Measurements from ENCODE around the gene GNAI2.
A peak's percentile ranks its signal among the peaks of the same experiment; 100 is the strongest.
"Not testable (repeated sequence)": the region's sequence is repeated elsewhere in the genome, so short reads cannot be mapped to it uniquely, and the experiment has no call there.

GNAI2 gene

GRCh38 chr3:50248387-50248786 lies 12.4 kb downstream of the GNAI2 start:
- DNase-seq = no peak

- DNase-seq = no peak
These were observed 13.5 kb downstream of the GNAI2 start for GRCh38 chr3:50249457-50249856.

DNA sequence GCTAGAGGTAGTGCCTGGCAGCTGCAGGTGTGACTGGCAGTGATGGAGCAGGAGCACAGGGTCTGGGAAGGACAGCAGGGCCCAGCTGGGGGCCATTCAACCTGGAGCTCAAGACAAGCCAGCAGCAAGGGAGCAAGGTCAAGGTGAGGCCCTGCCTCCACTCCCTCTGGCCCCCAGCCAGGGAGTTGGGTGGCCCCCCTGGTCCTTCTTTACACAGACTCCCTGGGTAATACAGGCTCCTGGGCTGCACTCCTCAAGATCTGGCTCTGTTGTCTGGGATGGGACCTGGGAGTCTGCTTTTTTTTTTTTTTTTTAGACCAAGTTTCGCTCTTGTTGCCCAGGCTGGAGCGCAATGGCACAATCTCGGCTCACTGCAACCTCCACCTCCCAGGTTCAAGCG lies 14.5 kb downstream of the GNAI2 start:
- DNase-seq = no peak

GRCh38 chr3:50251220-50251619 lies 15.2 kb downstream of the GNAI2 start:
- no peak for DNase-seq

- DNase-seq = no peak
These were observed 18.7 kb downstream of the GNAI2 start for GRCh38 chr3:50254577-50255250.

- peak; percentile 93 for DNase-seq
These were observed 19.2 kb downstream of the GNAI2 start for GRCh38 chr3:50255251-50255615.

DNA sequence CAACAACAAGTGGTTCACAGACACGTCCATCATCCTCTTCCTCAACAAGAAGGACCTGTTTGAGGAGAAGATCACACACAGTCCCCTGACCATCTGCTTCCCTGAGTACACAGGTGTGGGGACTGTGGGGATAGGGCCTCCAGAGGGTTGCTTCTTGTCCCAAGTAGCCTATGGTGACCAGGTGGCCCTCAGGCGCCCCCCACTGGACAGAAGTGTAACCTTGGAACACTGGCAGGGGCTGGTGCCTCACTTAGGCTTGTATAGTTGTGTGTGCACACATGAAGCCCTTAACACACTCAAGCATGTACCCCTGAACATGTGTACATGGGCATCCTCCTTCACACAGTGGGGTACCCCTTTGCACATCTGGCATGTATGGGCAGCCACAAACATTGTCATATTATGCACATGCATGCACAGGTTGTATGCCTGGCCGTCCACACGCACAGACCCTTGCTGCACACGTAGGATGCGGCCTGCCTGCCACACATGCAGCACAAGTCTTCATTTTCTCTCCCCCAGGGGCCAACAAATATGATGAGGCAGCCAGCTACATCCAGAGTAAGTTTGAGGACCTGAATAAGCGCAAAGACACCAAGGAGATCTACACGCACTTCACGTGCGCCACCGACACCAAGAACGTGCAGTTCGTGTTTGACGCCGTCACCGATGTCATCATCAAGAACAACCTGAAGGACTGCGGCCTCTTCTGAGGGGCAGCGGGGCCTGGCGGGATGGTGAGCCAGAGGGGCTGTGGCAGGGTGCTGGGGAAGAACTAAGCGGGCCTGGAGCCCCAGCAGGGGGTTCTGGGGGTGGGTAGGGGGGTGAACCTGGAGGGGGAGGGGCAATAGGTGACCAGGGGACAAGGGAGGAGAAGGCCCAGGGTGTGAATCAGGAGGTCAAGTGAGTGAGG lies 21.2 kb downstream of the GNAI2 start:
- no peak for DNase-seq

DNA sequence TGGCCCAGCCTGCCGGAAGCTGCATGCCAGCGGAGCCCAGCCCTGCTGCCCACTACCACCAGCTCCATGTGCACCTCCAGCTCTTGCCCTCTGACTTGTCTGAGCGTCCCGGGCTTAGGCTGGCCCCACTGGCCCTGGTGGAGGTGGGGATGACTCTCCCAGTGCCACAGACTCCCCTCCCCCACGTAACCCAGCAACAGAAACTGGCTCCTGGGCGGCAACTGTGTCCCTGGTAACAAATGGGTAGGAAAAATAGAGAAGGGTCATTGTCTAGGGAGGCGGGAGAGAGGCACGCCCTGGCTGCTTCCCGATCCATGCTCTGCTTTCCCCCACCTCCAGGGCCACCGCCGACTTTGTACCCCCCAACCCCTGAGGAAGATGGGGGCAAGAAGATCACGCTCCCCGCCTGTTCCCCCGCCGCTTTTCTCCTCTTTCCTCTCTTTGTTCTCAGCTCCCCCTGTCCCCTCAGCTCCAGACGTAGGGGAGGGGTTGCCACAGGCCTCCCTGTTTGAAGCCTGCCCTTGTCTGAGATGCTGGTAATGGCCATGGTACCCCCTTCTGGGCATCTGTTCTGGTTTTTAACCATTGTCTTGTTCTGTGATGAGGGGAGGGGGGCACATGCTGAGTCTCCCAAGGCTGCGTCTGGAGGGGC lies 22.2 kb downstream of the GNAI2 start:
- DNase-seq = no peak

- DNase-seq = no peak
These were observed 23.0 kb downstream of the GNAI2 start for GRCh38 chr3:50258979-50259378.

- DNase-seq = no peak
These were observed 23.5 kb downstream of the GNAI2 start for GRCh38 chr3:50259432-50260026.

DNA sequence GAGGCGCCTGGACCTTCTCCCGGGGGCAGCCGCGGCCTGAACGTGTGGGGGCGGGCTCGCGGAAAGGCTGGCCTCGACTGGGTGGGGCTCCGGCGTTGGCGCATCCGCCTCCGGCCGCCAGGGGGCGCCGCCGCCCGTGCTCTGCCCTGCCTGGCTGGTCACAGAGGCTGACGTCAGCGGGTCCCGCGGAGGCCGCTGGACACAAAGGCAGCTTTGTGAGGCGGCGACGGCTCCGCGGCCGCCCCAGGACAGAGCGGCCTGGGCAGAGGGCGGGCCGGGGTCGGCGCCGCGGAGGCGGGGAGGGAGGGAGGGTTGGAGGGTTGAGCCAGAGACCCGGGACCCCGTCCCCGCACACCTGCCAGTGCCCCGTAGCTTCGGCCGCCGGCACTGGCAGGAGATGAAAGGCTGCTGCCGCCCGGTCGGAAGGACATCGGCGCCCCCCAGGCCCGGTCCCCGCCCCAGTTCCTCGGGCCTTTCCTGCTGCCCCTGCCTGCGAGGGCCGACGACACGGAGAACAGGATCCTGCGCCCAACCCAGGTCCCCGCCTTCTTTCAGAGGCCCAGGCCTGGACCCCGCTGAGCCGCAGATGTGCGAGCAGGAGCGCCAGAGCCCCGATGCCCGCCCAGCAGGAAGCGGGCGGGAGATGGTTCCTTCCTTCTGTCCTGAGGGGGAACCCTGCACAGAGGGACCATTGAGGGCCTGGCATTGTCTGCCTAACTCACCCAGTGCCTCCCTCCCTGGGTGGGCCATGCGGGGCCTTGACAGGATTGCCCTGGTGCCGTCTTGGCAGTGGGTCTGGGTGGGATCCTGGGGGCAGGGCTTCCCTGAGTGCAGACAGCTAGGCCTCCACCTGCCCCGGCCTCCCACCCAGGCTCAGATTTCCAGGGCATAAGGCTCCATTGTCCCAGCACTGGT lies 24.3 kb downstream of the GNAI2 start:
- peak; percentile 65 for DNase-seq

DNA sequence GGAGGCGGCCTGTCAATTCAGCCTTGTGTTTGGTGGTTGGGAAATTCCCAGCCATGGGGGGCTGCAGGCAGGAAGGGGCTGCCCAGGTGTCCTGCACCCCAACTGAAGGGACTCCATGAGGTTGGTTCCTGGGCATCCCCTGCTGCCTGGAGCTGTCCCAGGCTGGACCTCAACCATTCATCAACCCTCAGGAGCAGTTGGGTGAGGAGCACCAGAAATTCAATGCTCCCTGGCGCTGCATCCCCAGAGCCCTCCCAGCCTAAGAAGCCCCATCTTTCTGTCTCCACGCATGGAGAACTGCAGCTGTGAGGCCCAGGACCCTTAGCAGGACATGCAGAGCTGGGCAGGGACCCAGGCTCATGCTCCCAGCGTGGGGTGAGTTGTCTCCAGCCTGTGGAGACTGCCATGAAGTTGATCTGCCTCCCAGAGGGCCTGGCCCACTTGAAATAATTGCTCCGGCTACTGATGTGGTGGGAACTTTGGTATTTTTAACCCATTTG lies 25.0 kb downstream of the GNAI2 start:
- no peak for DNase-seq

DNA sequence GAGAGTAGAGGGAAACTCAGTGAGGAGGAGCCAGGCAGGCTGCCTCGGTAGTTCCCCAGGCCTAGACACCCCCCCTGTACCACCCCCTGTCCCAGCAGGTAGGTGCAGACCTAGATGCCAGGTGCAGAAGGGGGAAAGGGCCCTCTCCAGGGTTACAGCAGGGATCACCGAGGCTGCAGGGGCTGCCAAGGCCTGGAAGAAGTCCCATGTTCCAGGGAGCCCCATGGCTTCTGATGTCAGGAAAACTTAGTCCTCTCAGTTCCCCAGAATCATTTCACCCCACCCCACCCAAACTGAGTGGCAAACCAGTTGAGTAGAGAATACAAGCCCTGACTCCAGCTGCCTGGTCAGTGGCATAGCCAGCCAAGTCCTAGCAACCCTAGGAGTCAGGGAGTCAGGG lies 25.5 kb downstream of the GNAI2 start:
- no peak for DNase-seq

GRCh38 chr3:50262200-50262599 lies 26.2 kb downstream of the GNAI2 start:
- DNase-seq = not testable (repeated sequence)

DNA sequence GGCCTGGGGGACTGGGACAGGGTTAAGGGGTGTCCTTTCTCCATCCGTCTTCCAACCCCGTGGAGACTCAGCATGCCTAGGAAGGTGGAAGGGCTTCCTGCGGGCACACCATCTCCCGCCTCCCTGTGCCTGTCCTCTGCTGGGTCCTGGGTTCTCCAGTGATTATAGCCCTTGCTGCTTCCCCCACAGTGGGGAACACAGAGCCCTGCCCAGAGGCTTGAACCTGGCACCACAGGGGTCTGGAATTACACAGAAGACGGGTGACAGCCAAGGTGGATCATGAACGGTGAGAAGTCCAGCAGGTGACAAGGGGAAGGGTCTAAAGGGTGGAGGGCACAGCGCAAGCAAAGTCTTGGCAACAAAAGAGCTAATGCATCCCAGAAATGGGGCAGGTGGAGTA lies 26.8 kb downstream of the GNAI2 start:
- no peak for DNase-seq

DNA sequence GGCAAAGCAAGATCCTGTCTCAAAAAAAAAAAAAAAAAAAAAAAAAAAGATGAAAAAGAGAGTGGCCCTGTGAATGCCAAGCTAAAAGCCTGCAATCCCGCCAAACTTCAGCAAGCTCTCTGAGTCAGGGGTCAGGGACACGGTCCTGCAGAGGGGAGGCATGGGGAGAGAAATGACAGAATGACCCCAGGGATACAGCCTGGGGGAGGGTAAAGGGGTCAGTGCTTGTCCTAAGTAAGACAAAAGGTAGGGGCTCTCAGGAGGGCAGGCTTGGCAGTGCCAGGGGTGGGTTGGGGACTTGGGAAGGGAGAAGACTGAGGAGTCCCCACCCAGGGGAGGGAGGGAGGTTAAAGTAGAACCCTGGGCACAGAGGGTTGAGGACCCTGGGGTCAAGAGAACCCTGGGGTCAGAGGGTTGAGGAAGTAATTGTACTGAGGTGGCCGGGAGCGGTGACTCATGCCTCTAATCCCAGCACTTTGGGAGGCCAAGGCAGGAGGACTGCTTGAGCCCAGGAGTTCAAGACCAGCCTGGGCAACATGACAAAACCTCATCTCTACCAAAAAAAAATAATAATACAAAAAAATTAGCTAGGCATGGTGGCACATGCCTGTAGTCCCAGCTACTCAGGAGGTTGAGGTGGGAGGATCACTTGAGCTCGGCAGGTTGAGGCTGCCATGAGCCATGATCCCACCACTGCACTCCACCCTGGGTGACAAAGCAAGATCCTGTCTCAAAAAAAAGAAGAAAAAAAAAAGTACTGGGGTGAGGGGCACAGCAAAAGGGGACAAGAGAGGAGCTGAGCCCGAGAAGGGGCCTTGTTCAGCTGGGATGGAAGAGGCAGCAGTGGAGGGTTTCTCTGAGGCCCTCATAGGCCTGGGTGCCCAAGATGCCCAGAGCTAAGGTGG lies 27.7 kb downstream of the GNAI2 start:
- no peak for DNase-seq

DNA sequence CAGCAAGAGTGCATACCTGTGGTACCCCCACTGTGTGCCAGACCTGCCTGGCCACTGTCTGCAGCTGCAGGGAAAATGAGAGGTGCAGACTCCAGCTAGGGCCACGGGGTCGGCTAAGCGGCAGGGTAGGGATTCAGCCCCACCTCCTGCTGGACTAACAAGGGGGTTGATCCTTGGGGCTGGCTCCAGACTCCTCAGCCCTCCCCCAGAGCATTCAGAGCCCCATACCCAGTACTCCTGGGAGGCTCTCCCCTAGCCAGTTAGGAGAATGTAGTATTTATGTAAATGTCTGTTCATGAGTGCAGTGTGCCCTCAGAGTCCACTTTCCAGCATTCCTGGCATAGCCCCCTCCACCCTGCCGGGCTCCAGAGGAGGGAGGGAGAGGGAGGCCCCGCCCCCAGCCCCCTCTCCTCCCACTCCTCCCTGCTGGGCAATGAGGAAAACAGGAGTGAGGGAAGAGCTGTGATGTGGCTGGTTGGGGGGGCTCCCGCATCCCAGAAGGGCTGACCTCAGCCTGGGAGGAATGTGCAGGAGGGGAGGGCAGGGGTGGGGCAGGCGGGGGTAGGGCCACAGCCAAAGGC lies 28.5 kb downstream of the GNAI2 start:
- peak; percentile 8 for DNase-seq

- DNase-seq = no peak
These were observed 29.0 kb downstream of the GNAI2 start for GRCh38 chr3:50264964-50265485.

- no peak for DNase-seq
These were observed 29.6 kb downstream of the GNAI2 start for GRCh38 chr3:50265571-50265970.

DNA sequence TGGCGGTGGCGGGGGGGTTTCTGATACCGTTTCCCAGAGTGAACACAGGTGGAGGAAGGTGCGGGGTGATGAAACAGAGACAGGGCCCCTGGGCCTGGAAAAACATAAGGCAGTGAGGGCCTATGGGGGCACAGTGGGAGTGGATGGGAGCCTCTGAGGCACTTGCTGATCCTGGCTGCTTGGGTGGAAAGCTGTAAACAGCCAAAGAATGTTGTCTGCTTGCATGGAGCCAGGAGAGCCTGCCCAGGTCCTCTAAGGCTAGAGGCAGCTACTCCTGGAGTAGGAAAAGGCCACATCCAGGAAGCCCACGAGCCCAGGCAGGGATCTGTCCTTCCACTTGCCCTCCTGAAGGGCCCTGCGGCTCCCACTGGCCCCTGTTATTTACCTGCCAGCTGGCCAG lies 30.0 kb downstream of the GNAI2 start:
- no peak for DNase-seq
